Right cardiac atrium (tissue), 5 donors: Measurements from ENCODE around the gene OR4D1. TPM values are rescaled to one million over a fixed set of nuclear protein-coding genes. Genes with fewer than 3 reads are reported as not detected.
"Not testable (repeated sequence)": the region's sequence is repeated elsewhere in the genome, so short reads cannot be mapped to it uniquely, and the experiment has no call there.

ENCODE experiments used
- ATAC-seq, 2 donors: fragments of 200-7000 bp; cut with Tn5 transposase; one replicate each; pipeline versions ENCODE4 v1.8.0 to v1.9.1; 2020; ENCODE audit warnings: moderate library complexity in 2 of 2, mild to moderate bottlenecking in 1 of 2
- DNase-seq, 3 donors: peaks; one replicate each; pipeline ENCODE4 v3.0.0-alpha.2; 2020
- H3K27ac ChIP-seq: one replicate; pipeline ENCODE4 v1.5.1; 2013; ENCODE audit warnings: mild to moderate bottlenecking, low read length, control low read depth, moderate library complexity
- H3K27me3 ChIP-seq: one replicate; pipeline ENCODE4 v1.6.1; 2013; ENCODE audit not compliant: control insufficient read depth, insufficient read depth
- H3K4me1 ChIP-seq: one replicate; pipeline ENCODE4 v1.6.1; 2013; ENCODE audit warnings: low read length; ENCODE audit not compliant: control insufficient read depth, insufficient read depth
- H3K4me3 ChIP-seq: one replicate; pipeline ENCODE4 v1.5.1; 2013; ENCODE audit warnings: low read length, control low read depth
- H3K9me3 ChIP-seq: one replicate; pipeline ENCODE4 v1.6.1; 2013; ENCODE audit warnings: low read length; ENCODE audit not compliant: control insufficient read depth
- WGBS: extraction: QIAGEN DNeasy Blood & Tissue Kit; methylation state at CpG from one replicate; pipeline ENCODE4 v1.1.7; 2013; 5-methylcytosine and 5-hydroxymethylcytosine counted together
- intact Hi-C, 4 donors: fragments of 100-400 bp; cut with DNase I; formaldehyde crosslinking; loops; one replicate each; pipeline versions ENCODE4 v1.11.0 to v1.14.0; 2022 to 2023
- polyA plus RNA-seq: library from polyadenylated mRNA; stranded (reverse); fragments of 200-250 nt; gene quantifications from one replicate; pipeline ENCODE4 v1.2.3, GENCODE V29; 2013
- total RNA-seq, 4 donors: library from RNA; stranded (reverse); fragmentation: NEBNext Ultra II Directional; extraction: Animal tissue kit (Norgen Biotek cat#: 25700); gene quantifications; one replicate each; pipeline ENCODE4 v1.2.1, GENCODE V29; 2021
- donor health status: healthy with polysubstance abuse.
- donor health status: DM: no; HTN: yes; CAD: no.
- donor health status: DM: no; HTN: no; CAD: no.
- donor health status: DM: no; HTN: yes; CAD: no; lungs with severe emphysema.
- donor health status: DM: yes; HTN: yes; CAD: no.

OR4D1 gene
- total and polyA plus RNA-seq, 5 donors, result not detected

- no peak for ATAC-seq
- Histone ChIP-seq H3K27me3 (no peaks in the 10 kb centered on the region), H3K4me3 (no peak overlapping the region), H3K9me3 (no peaks in the 10 kb centered on the region), H3K27ac (no peak overlapping the region), H3K4me1 (no peaks in the 10 kb centered on the region)
- 62% methylated on average over 3 of the region's 3 CpGs for WGBS
- no peak for DNase-seq
- intact Hi-C loops, result loop anchor here in 2 of 4 donors (10.0 kb wide), 2 partner anchors 105 to 265 kb away; partner anchors contain the start of gene MRPS23 (in 1 of the 2)
These were observed 28.7 kb upstream of the OR4D1 start for GRCh38 chr17:58119491-58119890.

- intact Hi-C loops, result no loop called here
- DNase-seq (peak in 1 of 3 donors; percentile 15), ATAC-seq (no peak)
- no peaks in the 10 kb centered on the region for H3K27me3 ChIP-seq
- H3K4me1 ChIP-seq, result no peaks in the 10 kb centered on the region
- no peaks in the 10 kb centered on the region for H3K9me3 ChIP-seq
- H3K27ac ChIP-seq, result no peak overlapping the region
- 24% methylated on average over 7 of the region's 7 CpGs for whole genome bisulfite sequencing
- H3K4me3 ChIP-seq, result no peak overlapping the region
These were observed 27.9 kb upstream of the OR4D1 start for GRCh38 chr17:58120195-58120822.

- ATAC-seq (no peak), DNase-seq (no peak)
- 51% methylated on average over 5 of the region's 5 CpGs for WGBS
These were observed 26.3 kb upstream of the OR4D1 start for GRCh38 chr17:58121925-58122324.

GRCh38 chr17:58127846-58128245 lies 20.3 kb upstream of the OR4D1 start:
- DNase-seq, result no peak
- no peaks in the 10 kb centered on the region for H3K9me3 ChIP-seq
- no peaks in the 10 kb centered on the region for H3K4me1 ChIP-seq
- no peak overlapping the region for H3K27ac ChIP-seq
- no peak overlapping the region for H3K4me3 ChIP-seq
- peaks cover 3% of the 10 kb centered on the region for H3K27me3 ChIP-seq
- intact Hi-C loops, result no loop called here
- ATAC-seq, result no peak
- 46% methylated on average over 1 of the region's 1 CpG for WGBS

More at GRCh38 chr17:58121925-58122324, 26.3 kb upstream of the OR4D1 start:
- H3K4me3 ChIP-seq, result no peak overlapping the region
- H3K27ac ChIP-seq, result no peak overlapping the region
- H3K4me1 ChIP-seq, result no peaks in the 10 kb centered on the region
- H3K9me3 ChIP-seq, result no peaks in the 10 kb centered on the region
- no peaks in the 10 kb centered on the region for H3K27me3 ChIP-seq
- intact Hi-C loops, result no loop called here

GRCh38 chr17:58132697-58133096 lies 15.5 kb upstream of the OR4D1 start:
- intact Hi-C loops, DNase-seq, H3K27me3 ChIP-seq, ATAC-seq, H3K4me1 ChIP-seq, H3K4me3 ChIP-seq, H3K27ac ChIP-seq, H3K9me3 ChIP-seq: not testable (repeated sequence)
- WGBS, result 96% methylated on average over 5 of the region's 5 CpGs

GRCh38 chr17:58136669-58137279 lies 11.4 kb upstream of the OR4D1 start:
- intact Hi-C loops, result no loop called here
- 26% methylated on average over 8 of the region's 8 CpGs for WGBS

GRCh38 chr17:58141505-58141904 lies 6.7 kb upstream of the OR4D1 start:
- peaks cover 2% of the 10 kb centered on the region for H3K27me3 ChIP-seq
- DNase-seq (no peak), ATAC-seq (no peak)
- intact Hi-C loops, result no loop called here
- peaks cover 2% of the 10 kb centered on the region for H3K9me3 ChIP-seq
- no peak overlapping the region for H3K4me3 ChIP-seq
- 73% methylated on average over 5 of the region's 5 CpGs for WGBS
- H3K27ac ChIP-seq, result no peak overlapping the region
- H3K4me1 ChIP-seq, result no peaks in the 10 kb centered on the region

More at GRCh38 chr17:58136669-58137279, 11.4 kb upstream of the OR4D1 start:
- Histone ChIP-seq H3K27me3 (peaks cover 2% of the 10 kb centered on the region), H3K9me3 (peaks cover 2% of the 10 kb centered on the region), H3K27ac (no peak overlapping the region), H3K4me3 (no peak overlapping the region), H3K4me1 (no peaks in the 10 kb centered on the region)
- ATAC-seq (no peak), DNase-seq (no peak)

- H3K9me3 ChIP-seq, ATAC-seq, H3K4me1 ChIP-seq, H3K27me3 ChIP-seq, DNase-seq, intact Hi-C loops, H3K4me3 ChIP-seq, H3K27ac ChIP-seq: not testable (repeated sequence)
- 64% methylated on average over 4 of the region's 4 CpGs for WGBS
These were observed 4.8 kb upstream of the OR4D1 start for GRCh38 chr17:58143335-58143734.

- no peaks in the 10 kb centered on the region for H3K9me3 ChIP-seq
- intact Hi-C loops, result no loop called here
- WGBS, result 82% methylated on average over 1 of the region's 1 CpG
These were observed 3.4 kb upstream of the OR4D1 start for GRCh38 chr17:58144801-58145200.

GRCh38 chr17:58148609-58149008 lies 425 bp downstream of the OR4D1 start:
- DNase-seq (no peak), ATAC-seq (no peak)
- Histone ChIP-seq H3K27ac (no peak overlapping the region), H3K27me3 (no peaks in the 10 kb centered on the region), H3K4me1 (no peaks in the 10 kb centered on the region), H3K9me3 (no peaks in the 10 kb centered on the region), H3K4me3 (no peak overlapping the region)
- intact Hi-C loops, result no loop called here
- WGBS, result 74% methylated on average over 3 of the region's 3 CpGs

More at GRCh38 chr17:58144801-58145200, 3.4 kb upstream of the OR4D1 start:
- Histone ChIP-seq H3K27me3 (no peaks in the 10 kb centered on the region), H3K27ac (no peak overlapping the region), H3K4me1 (no peaks in the 10 kb centered on the region), H3K4me3 (no peak overlapping the region)
- ATAC-seq (no peak), DNase-seq (no peak)

- H3K4me3 ChIP-seq, result no peak overlapping the region
- intact Hi-C loops, result no loop called here
- no peaks in the 10 kb centered on the region for H3K9me3 ChIP-seq
- no peak overlapping the region for H3K27ac ChIP-seq
- 53% methylated on average over 6 of the region's 6 CpGs for WGBS
- ATAC-seq (no peak), DNase-seq (no peak)
- no peaks in the 10 kb centered on the region for H3K4me1 ChIP-seq
- no peaks in the 10 kb centered on the region for H3K27me3 ChIP-seq
These were observed 2.2 kb downstream of the OR4D1 start for GRCh38 chr17:58150394-58150793.
